SU-DHL-6 (cell line): ENCODE measurements around the gene TMEM119.

Experiments
- H2AFZ ChIP-seq: fragments of 200-600 bp; sonication (generic); 2 replicates; pipeline ENCODE4 v1.6.1; 2014; ENCODE audit warnings: low read depth, mild to moderate bottlenecking, moderate library complexity, mixed read lengths, antibody characterized with exemption, low read length; ENCODE audit not compliant: severe bottlenecking
- H3F3A ChIP-seq: fragments of 200-600 bp; shearing (Covaris generic); 2 replicates; pipeline ENCODE4 v1.6.0; 2016; ENCODE audit warnings: antibody characterized with exemption, mild to moderate bottlenecking; ENCODE audit not compliant: insufficient read depth
- H3K27ac ChIP-seq: fragments of 200-600 bp; sonication (generic); 2 replicates; pipeline ENCODE4 v1.5.1; 2016; ENCODE audit warnings: low read depth, mild to moderate bottlenecking, low read length, moderate library complexity, mixed read lengths
- H3K27me3 ChIP-seq: fragments of 200-600 bp; sonication (generic), shearing (Covaris generic); 2 replicates; pipeline ENCODE4 v1.6.0; 2014; ENCODE audit warnings: mild to moderate bottlenecking, low read length
- H3K36me3 ChIP-seq: fragments of 200-600 bp; sonication (generic); 2 replicates; pipeline ENCODE4 v1.6.1; 2014; ENCODE audit warnings: mild to moderate bottlenecking, low read length, mixed read lengths
- H3K4me2 ChIP-seq: fragments of 300-600, 200-600 bp; shearing (Covaris generic), sonication (generic); 2 replicates; pipeline ENCODE4 v1.6.0; 2014; ENCODE audit warnings: low read length, low read depth, mild to moderate bottlenecking; ENCODE audit not compliant: poor library complexity, severe bottlenecking
- H3K4me3 ChIP-seq: fragments of 200-600 bp; sonication (generic); 2 replicates; pipeline ENCODE4 v1.5.1; 2014; ENCODE audit warnings: antibody characterized with exemption, low read length, mild to moderate bottlenecking, mixed read lengths; ENCODE audit not compliant: insufficient read depth, poor library complexity, severe bottlenecking
- H3K79me2 ChIP-seq: fragments of 200-600 bp; sonication (generic); 2 replicates; pipeline ENCODE4 v1.6.1; 2014; ENCODE audit warnings: mild to moderate bottlenecking, low read length, moderate library complexity; ENCODE audit not compliant: insufficient read depth
- H3K9ac ChIP-seq: fragments of 200-600 bp; sonication (generic); 2 replicates; pipeline ENCODE4 v1.7.0; 2014; ENCODE audit warnings: mild to moderate bottlenecking, low read length
- H3K9me2 ChIP-seq: fragments of 200-600 bp; sonication (generic); replicated peaks from 2 replicates; pipeline ENCODE4 v1.6.1; 2014; ENCODE audit warnings: low read length; ENCODE audit not compliant: insufficient read depth
- H3K9me3 ChIP-seq: fragments of 200-600 bp; sonication (generic); 2 replicates; pipeline ENCODE4 v1.6.1; 2014; ENCODE audit warnings: low read length, mixed read lengths; ENCODE audit not compliant: insufficient read depth
- H4K20me1 ChIP-seq: fragments of 200-600 bp; sonication (generic); 2 replicates; pipeline ENCODE4 v1.6.1; 2014; ENCODE audit warnings: low read depth, mild to moderate bottlenecking, antibody characterized with exemption, low read length, moderate library complexity, mixed read lengths
- EZH2phosphoT487 ChIP-seq: fragments of 200-600 bp; sonication (generic), shearing (Covaris generic); conservative IDR thresholded peaks from 2 replicates; pipeline ENCODE4 v1.6.1; 2018; ENCODE audit warnings: mild to moderate bottlenecking, antibody characterized with exemption, low read length, moderate library complexity, mixed read lengths
- TF ChIP-seq, protein P1 (sequence below): fragments of 200-600 bp; sonication (generic); IDR thresholded peaks from one replicate; pipeline ENCODE4 v1.5.1; 2017; ENCODE audit warnings: antibody characterized with exemption, mild to moderate bottlenecking, low read length, moderate library complexity; ENCODE audit not compliant: insufficient read depth, poor library complexity, severe bottlenecking

Gene TMEM119

DNA sequence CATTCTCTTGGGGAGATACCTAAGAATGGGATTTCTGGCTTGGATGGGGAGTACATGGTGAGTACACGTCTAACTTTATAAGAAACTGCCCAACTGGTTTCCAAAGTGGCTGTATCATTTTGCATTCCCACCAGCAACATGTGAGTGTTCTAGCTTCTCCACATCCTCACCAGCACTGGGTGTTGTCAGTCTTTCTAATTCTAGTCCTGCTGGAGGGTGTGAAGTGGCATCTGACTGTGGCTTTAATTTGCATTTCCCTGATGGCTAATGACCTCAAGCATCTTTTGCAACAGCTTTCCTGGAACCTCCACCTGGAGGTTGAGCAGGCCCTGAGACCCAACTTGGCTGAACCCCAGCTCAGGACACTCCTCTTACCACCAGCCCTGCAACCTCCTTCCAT lies 18.0 kb upstream of the TMEM119 start:
- Histone ChIP-seq H2AFZ (no peak overlapping the region), H4K20me1 (no peaks in the 10 kb centered on the region)
- no peak for TF ChIP-seq EZH2phosphoT487
- TF ChIP-seq, protein P1, sequence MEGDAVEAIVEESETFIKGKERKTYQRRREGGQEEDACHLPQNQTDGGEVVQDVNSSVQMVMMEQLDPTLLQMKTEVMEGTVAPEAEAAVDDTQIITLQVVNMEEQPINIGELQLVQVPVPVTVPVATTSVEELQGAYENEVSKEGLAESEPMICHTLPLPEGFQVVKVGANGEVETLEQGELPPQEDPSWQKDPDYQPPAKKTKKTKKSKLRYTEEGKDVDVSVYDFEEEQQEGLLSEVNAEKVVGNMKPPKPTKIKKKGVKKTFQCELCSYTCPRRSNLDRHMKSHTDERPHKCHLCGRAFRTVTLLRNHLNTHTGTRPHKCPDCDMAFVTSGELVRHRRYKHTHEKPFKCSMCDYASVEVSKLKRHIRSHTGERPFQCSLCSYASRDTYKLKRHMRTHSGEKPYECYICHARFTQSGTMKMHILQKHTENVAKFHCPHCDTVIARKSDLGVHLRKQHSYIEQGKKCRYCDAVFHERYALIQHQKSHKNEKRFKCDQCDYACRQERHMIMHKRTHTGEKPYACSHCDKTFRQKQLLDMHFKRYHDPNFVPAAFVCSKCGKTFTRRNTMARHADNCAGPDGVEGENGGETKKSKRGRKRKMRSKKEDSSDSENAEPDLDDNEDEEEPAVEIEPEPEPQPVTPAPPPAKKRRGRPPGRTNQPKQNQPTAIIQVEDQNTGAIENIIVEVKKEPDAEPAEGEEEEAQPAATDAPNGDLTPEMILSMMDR, result no peak

DNA sequence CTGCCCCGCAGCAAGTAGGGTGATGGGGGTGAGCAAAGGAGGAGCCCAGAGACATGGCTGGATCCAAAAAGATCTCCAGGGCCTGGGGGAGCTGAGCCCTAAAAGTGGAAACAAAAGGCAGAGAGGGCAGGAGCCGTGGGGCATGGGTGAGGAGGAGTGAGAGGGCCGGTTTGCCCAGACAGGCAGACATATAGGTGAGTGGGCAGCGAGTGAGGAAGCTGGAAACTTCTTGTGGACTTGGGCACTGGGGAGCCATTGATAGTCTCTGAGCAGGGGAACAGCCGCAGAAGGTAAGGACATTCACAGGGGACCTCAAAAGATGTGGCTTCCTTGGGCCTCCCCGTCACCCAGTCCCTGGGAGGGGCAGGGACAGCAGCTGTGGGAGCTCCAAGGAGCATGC lies 16.8 kb upstream of the TMEM119 start:
- H3F3A ChIP-seq, result no peaks in the 10 kb centered on the region
- H3K4me2 ChIP-seq, result no peak overlapping the region
- H2AFZ ChIP-seq, result no peak overlapping the region
- no peaks in the 10 kb centered on the region for H4K20me1 ChIP-seq
- no peaks in the 10 kb centered on the region for H3K27me3 ChIP-seq
- no peak overlapping the region for H3K9ac ChIP-seq
- H3K9me2 ChIP-seq, result no peaks in the 10 kb centered on the region
- peaks cover 7% of the 10 kb centered on the region; the same call in 1 of the 2 replicates for H3K9me3 ChIP-seq
- H3K27ac ChIP-seq, result no peak overlapping the region
- no peaks in the 10 kb centered on the region for H3K36me3 ChIP-seq
- no peaks in the 10 kb centered on the region for H3K79me2 ChIP-seq
- no peak for TF ChIP-seq EZH2phosphoT487
- TF ChIP-seq, protein P1, result no peak
- H3K4me3 ChIP-seq, result no peak overlapping the region

More for the DNA sequence above, 18.0 kb upstream of the TMEM119 start:
- Histone ChIP-seq H3K9ac (no peak overlapping the region), H3K9me2 (no peaks in the 10 kb centered on the region), H3K9me3 (peaks cover 7% of the 10 kb centered on the region; the same call in 1 of the 2 replicates), H3K4me3 (no peak overlapping the region), H3K4me2 (no peak overlapping the region), H3K27ac (no peak overlapping the region), H3K36me3 (no peaks in the 10 kb centered on the region), H3K79me2 (no peaks in the 10 kb centered on the region), H3F3A (no peaks in the 10 kb centered on the region), H3K27me3 (no peaks in the 10 kb centered on the region)

DNA sequence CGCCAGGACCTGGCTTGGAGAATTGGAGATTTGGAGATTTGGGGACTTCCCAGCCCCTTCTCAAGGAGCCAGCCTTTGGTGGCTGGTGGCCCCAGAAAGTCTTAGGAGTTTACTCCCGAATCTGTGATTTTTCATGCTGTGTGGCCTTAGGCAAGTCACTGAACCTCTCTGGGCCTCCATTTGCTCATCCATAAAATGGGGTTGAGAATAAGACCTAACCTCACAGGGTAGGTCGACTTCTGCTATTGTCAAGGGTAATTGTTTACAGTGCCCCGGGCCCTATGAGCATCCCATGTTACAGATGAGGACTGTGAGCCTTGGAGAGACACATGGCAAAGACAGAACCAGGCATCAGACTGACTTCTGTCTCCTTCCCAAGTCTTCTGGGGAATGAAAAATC lies 16.2 kb upstream of the TMEM119 start:
- H3K4me2 ChIP-seq, result no peak overlapping the region
- no peak overlapping the region for H3K27ac ChIP-seq
- H4K20me1 ChIP-seq, result no peaks in the 10 kb centered on the region
- no peak overlapping the region for H3K4me3 ChIP-seq
- H3K9me2 ChIP-seq, result no peaks in the 10 kb centered on the region
- H3K36me3 ChIP-seq, result no peaks in the 10 kb centered on the region
- H2AFZ ChIP-seq, result no peak overlapping the region
- H3K79me2 ChIP-seq, result no peaks in the 10 kb centered on the region
- no peak overlapping the region for H3K9ac ChIP-seq
- H3F3A ChIP-seq, result no peaks in the 10 kb centered on the region
- H3K27me3 ChIP-seq, result no peaks in the 10 kb centered on the region
- peaks cover 7% of the 10 kb centered on the region; the same call in 1 of the 2 replicates for H3K9me3 ChIP-seq
- no peak for TF ChIP-seq EZH2phosphoT487
- TF ChIP-seq, protein P1, result no peak

DNA sequence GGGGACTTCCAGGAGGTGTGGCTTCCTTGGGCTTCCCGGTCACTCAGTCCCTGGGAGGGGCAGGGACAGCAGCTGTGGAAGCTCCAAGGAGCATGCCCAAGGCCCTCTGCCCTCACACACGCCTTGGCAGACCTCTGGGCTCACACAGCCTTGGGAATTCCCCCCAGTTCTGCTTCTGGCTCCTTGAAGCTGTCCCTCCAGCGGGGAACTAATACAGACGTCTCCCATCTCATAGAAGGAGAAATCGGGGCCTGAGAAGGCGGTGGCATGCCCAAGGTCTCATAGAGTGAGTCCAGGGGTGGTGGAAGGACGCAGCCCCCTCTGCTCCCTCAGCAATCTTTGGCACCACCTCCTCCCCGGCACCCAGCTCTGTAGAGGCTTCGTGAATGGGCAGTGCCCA lies 15.7 kb upstream of the TMEM119 start:
- no peaks in the 10 kb centered on the region for H3K9me2 ChIP-seq
- no peaks in the 10 kb centered on the region for H4K20me1 ChIP-seq
- TF ChIP-seq, protein P1, result no peak
- TF ChIP-seq EZH2phosphoT487, result no peak
- no peaks in the 10 kb centered on the region for H3K36me3 ChIP-seq
- no peak overlapping the region for H3K27ac ChIP-seq
- no peak overlapping the region for H3K4me3 ChIP-seq
- H3K79me2 ChIP-seq, result no peaks in the 10 kb centered on the region
- no peaks in the 10 kb centered on the region for H3F3A ChIP-seq
- peaks cover 7% of the 10 kb centered on the region; the same call in 1 of the 2 replicates for H3K9me3 ChIP-seq
- H2AFZ ChIP-seq, result no peak overlapping the region
- H3K27me3 ChIP-seq, result no peaks in the 10 kb centered on the region
- no peak overlapping the region for H3K4me2 ChIP-seq
- no peak overlapping the region for H3K9ac ChIP-seq
